ENCODE data around the gene PGBD5.

Gene PGBD5

GRCh38 chr1:230320804-230321203 lies 105.3 kb downstream of the PGBD5 start:
- no peak for DNase-seq (ENCODE audit: low read depth)
- no peak overlapping the region for H3K4me3 ChIP-seq (ENCODE audit: low read length)
- no peak for TF ChIP-seq CTCF (conservative IDR thresholded peaks at IDR 0.05; ENCODE audit: low read length)

GRCh38 chr1:230319014-230319747 lies 107.0 kb downstream of the PGBD5 start:
- TF ChIP-seq CTCF (conservative IDR thresholded peaks at IDR 0.05; ENCODE audit: low read length), result no peak
- no peak for DNase-seq (ENCODE audit: low read depth)
- H3K4me3 ChIP-seq (ENCODE audit: low read length), result no peak overlapping the region

GRCh38 chr1:230317823-230318819 lies 108.0 kb downstream of the PGBD5 start:
- H3K4me3 ChIP-seq (ENCODE audit: low read length), result no peak overlapping the region
- DNase-seq (ENCODE audit: low read depth), result no peak
- no peak for TF ChIP-seq CTCF (conservative IDR thresholded peaks at IDR 0.05; ENCODE audit: low read length)

GRCh38 chr1:230316864-230317745 lies 109.0 kb downstream of the PGBD5 start:
- no peak overlapping the region for H3K4me3 ChIP-seq (ENCODE audit: low read length)
- no peak for TF ChIP-seq CTCF (conservative IDR thresholded peaks at IDR 0.05; ENCODE audit: low read length)
- no peak for DNase-seq (ENCODE audit: low read depth)

- H3K4me3 ChIP-seq (ENCODE audit: low read length), result no peak overlapping the region
- DNase-seq (ENCODE audit: low read depth), result no peak
- no peak for TF ChIP-seq CTCF (conservative IDR thresholded peaks at IDR 0.05; ENCODE audit: low read length)
Measured at GRCh38 chr1:230315099-230315498, 111.0 kb downstream of the PGBD5 start.

GRCh38 chr1:230314142-230314470 lies 112.0 kb downstream of the PGBD5 start:
- no peak for DNase-seq (ENCODE audit: low read depth)
- TF ChIP-seq CTCF (conservative IDR thresholded peaks at IDR 0.05; ENCODE audit: low read length), result no peak
- no peak overlapping the region for H3K4me3 ChIP-seq (ENCODE audit: low read length)

All from AG10803 (cell line).